Astrocyte (in vitro differentiated cells and primary cell): Measurements from ENCODE around the gene HOXD9.

Experiments
- CTCF ChIP-seq: IDR thresholded peaks from 2 replicates; pipeline ENCODE4 v1.5.1; 2011; ENCODE audit warnings: low read depth, mild to moderate bottlenecking, inconsistent platforms, low read length, moderate library complexity; ENCODE audit not compliant: insufficient read depth
- EZH2 ChIP-seq: IDR thresholded peaks from 2 replicates; pipeline ENCODE4 v1.6.1; 2012; ENCODE audit warnings: mild to moderate bottlenecking, low read length, inconsistent platforms; ENCODE audit not compliant: insufficient read depth

- no peak for TF ChIP-seq CTCF
- no peak for TF ChIP-seq EZH2
These were observed 33.3 kb upstream of the HOXD9 start for GRCh38 chr2:176088937-176089842.
